Measurements from ENCODE around the gene PDZK1IP1. TPM values are rescaled to one million over a fixed set of nuclear protein-coding genes. Genes with fewer than 3 reads are reported as not detected.

The PDZK1IP1 gene
- total RNA-seq, 1 donor from 2014 or later = not detected

DNA sequence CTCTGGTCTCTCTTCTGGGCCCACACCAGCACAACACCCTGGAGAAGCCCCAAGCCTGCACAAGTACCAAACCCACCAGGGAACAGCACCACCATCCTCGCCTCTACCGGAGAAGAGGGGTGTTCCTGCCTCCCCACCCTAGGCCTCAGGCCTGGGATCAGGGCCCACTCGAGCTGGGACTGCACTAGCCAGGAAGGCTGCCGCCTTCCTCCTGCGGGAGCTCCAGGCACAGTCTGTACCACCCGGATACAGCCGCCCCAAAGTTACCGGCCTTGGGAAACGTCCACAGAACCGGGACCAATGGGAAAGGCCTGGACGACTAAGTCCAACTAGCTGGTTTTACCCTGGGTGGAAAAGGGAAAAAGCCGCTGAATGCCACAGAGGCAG is 38.8 kb upstream of the PDZK1IP1 start:
- H3K9me3 Mint-ChIP-seq = no peaks in the 10 kb centered on the region
- intact Hi-C loops (cut with micrococcal nuclease) = loop anchor here (2.0 to 5.0 kb wide), 2 partner anchors 208 to 736 kb away; no protein-coding TSS in a partner anchor
- H3K4me1 Mint-ChIP-seq (ENCODE audit: low read depth) = peaks cover 20% of the 10 kb centered on the region
- no peak overlapping the region for H3K27ac Mint-ChIP-seq
- no peak for DNase-seq (ENCODE audit: low spot score)
- H3K36me3 Mint-ChIP-seq (ENCODE audit: low read depth) = peaks cover 3% of the 10 kb centered on the region
- no peak overlapping the region for H3K4me3 Mint-ChIP-seq
- peaks cover 74% of the 10 kb centered on the region for H3K27me3 Mint-ChIP-seq (ENCODE audit: insufficient read depth)

DNA sequence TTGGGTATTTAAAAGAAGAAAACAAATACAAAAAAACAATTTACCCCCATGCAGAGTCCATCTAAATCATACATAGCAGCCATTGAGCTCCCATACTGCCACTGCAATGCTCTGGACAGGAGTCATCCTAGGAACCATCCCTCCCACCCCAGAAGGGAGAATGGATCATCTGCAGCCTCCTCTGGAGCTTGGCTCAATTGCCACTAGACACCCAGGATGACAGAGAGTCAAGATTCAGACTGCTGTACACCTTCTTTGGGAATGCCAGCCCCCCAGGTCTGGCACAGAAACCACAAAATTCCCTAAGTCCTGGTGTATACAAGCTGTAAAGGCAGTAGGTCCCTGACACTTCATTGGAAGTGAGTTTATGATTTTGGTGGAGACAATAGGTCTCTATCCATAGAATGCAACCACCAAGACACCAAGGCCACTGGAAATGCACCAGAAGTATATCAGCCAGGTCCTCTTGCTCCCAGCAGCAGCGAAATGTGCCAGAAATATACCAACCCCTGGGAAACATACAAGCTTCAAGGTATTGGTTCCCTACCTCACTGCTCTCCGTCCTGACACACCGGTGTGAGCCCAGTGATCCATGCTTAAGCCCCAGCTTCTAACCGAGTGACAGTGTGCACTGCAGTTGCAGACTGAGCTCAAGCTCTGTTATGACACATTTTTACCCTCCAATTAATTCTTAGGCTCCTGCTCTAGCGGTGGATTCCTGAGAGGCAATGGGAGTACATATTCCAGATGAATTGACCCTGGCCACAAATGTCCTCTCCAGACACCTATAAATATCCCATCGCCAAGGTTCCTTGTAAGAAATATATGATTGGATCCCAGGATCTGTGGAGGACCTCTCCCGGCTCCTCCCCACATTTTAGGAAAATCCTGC is 37.8 kb upstream of the PDZK1IP1 start:
- Mint-ChIP-seq H3K4me1 (ENCODE audit: low read depth) (peaks cover 17% of the 10 kb centered on the region), H3K4me3 (no peak overlapping the region), H3K9me3 (no peaks in the 10 kb centered on the region), H3K36me3 (ENCODE audit: low read depth) (peaks cover 3% of the 10 kb centered on the region), H3K27me3 (ENCODE audit: insufficient read depth) (peaks cover 63% of the 10 kb centered on the region), H3K27ac (no peak overlapping the region)
- DNase-seq (ENCODE audit: low spot score) = no peak
- intact Hi-C loops (cut with micrococcal nuclease) = loop anchor here (2.0 to 5.0 kb wide), 2 partner anchors 209 to 735 kb away; no protein-coding TSS in a partner anchor

DNA sequence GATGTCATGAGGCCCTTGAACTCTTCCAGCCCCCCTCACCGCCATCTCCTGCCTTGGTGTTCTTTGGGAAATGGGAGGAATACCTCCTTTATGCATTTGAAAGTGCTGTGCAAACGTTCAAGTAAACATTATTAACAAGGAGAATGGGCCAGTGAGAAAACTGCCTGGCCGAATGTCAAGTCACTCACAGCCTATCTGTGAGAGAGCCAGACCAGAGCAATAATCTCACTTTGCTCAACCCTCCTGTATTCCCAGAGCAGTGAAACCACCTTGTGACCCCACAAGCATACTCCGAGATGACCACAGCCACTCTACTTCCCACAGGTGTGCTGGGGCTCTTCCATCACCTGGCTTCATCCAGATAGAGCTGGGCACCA is 37.0 kb upstream of the PDZK1IP1 start:
- no peak overlapping the region for H3K27ac Mint-ChIP-seq
- peaks cover 3% of the 10 kb centered on the region for H3K36me3 Mint-ChIP-seq (ENCODE audit: low read depth)
- intact Hi-C loops (cut with micrococcal nuclease) = loop anchor here (5.0 kb wide), 1 partner anchor 735 kb away; no protein-coding TSS in a partner anchor
- no peak for DNase-seq (ENCODE audit: low spot score)
- no peaks in the 10 kb centered on the region for H3K9me3 Mint-ChIP-seq
- H3K27me3 Mint-ChIP-seq (ENCODE audit: insufficient read depth) = peaks cover 57% of the 10 kb centered on the region
- H3K4me1 Mint-ChIP-seq (ENCODE audit: low read depth) = peaks cover 12% of the 10 kb centered on the region
- no peak overlapping the region for H3K4me3 Mint-ChIP-seq

DNA sequence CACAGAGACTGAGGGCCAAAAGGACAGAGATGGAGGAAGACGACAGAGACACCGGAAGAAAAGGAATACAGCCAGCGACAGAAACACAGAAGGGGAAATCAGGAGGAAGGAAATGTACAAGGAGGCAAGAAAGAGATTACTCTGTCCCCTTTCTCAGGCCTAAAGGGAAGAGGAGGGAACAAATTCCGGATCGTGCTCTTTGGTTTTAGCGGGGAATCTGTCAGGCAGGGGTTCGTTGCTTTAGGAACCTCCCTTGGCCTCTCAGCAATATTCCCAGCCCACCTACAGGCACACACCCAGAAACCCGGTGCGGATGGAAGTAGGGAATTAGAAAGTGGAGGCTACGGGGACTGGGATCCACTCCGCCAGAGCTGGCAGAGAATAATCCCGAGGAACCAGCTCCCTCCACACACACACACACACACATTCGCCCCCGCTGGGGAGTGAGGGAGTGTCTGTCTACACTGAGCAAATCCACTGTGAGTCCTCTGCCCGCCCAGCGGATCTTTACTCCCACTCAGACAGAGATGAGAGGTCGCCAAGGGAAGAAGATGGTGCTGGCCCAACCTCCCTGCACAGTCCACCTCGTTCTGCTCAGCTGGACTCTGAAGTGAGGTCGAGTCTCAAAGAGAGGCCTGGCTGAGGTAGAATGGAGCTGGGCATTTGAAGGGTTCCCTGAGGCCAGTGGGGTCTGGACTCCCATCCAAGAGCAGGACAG is 36.4 kb upstream of the PDZK1IP1 start:
- no peak for DNase-seq (ENCODE audit: low spot score)
- Mint-ChIP-seq H3K27me3 (ENCODE audit: insufficient read depth) (peaks cover 52% of the 10 kb centered on the region), H3K36me3 (ENCODE audit: low read depth) (no peaks in the 10 kb centered on the region), H3K4me1 (ENCODE audit: low read depth) (peaks cover 7% of the 10 kb centered on the region), H3K27ac (no peak overlapping the region), H3K4me3 (no peak overlapping the region), H3K9me3 (no peaks in the 10 kb centered on the region)
- intact Hi-C loops (cut with micrococcal nuclease) = loop anchor here (5.0 kb wide), 1 partner anchor 734 kb away; no protein-coding TSS in a partner anchor

DNA sequence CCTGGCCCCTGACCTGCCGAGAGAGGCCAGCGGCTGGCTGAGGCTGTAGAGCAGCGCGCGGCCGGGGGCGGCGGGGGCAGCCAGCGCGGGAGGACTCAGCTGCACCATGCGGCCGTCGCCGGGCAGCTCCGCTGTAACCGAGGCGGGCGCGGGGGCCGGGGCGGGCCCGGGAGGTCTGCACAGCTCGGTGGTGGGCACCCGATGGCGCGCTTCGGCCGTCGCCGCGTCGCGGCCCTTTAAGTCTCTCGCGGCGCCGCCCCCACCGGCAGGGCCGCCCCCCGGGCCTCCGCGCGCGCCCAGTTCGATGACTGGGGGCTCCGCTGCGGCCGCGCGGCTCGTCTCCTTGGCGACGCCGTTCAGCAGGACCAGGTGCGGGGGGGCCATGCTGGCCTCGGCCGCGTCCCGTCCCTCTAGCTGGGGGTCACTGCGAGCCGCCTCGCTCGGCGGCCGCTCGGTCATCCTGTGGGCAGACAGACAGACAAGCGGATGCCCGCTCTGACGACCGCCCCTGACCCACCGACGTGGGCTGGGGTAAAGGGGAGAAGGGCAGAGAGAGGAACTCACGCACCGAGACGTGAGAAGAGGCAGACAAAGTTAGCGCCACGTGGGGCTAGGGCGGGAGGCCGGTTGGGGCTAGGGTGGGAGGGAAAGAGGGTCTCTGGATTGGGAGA is 35.7 kb upstream of the PDZK1IP1 start:
- Mint-ChIP-seq H3K27me3 (ENCODE audit: insufficient read depth) (peaks cover 48% of the 10 kb centered on the region), H3K36me3 (ENCODE audit: low read depth) (no peaks in the 10 kb centered on the region), H3K4me3 (no peak overlapping the region), H3K9me3 (no peaks in the 10 kb centered on the region), H3K27ac (no peak overlapping the region), H3K4me1 (ENCODE audit: low read depth) (peaks cover 6% of the 10 kb centered on the region)
- intact Hi-C loops (cut with micrococcal nuclease) = loop anchor here (5.0 kb wide), 1 partner anchor 733 kb away; no protein-coding TSS in a partner anchor
- no peak for DNase-seq (ENCODE audit: low spot score)

DNA sequence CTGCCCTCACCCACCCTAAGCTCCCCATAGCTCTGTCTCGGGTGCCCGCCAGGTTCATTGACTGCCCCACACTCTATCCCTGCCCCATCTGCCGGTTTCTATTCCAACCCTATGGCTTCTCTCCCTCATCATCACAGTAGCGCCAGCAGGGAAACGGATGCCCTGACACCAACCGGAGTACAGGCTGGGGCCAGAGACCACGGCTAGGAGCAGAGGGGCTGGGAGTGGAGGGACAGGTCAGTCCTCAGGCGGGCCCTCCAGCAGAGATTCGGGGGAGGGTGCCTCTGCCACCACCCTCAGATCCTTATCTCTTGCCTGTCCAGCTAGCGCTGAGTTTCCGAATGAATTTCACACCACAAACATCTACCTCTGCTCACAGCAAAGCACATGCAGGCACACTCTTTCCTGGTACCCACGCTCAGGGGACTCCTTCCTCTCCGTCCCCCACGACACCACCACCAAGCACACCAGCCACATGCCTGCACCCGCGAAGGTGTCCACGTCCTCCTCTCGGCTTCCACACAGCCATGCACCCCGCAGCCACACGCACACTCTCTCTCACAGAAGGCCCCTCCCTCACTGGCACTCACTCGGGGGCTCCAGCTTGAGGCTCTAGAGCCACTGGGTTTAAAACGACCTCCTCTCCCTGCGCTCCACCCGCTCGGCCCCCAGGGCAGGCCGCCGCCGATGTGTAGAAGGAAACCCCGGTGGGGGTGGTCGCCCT is 35.0 kb upstream of the PDZK1IP1 start:
- Mint-ChIP-seq H3K27ac (no peak overlapping the region), H3K36me3 (ENCODE audit: low read depth) (no peaks in the 10 kb centered on the region), H3K4me3 (no peak overlapping the region), H3K4me1 (ENCODE audit: low read depth) (peaks cover 6% of the 10 kb centered on the region), H3K9me3 (no peaks in the 10 kb centered on the region), H3K27me3 (ENCODE audit: insufficient read depth) (peaks cover 40% of the 10 kb centered on the region)
- intact Hi-C loops (cut with micrococcal nuclease) = loop anchor here (5.0 kb wide), 1 partner anchor 733 kb away; no protein-coding TSS in a partner anchor
- DNase-seq (ENCODE audit: low spot score) = no peak

DNA sequence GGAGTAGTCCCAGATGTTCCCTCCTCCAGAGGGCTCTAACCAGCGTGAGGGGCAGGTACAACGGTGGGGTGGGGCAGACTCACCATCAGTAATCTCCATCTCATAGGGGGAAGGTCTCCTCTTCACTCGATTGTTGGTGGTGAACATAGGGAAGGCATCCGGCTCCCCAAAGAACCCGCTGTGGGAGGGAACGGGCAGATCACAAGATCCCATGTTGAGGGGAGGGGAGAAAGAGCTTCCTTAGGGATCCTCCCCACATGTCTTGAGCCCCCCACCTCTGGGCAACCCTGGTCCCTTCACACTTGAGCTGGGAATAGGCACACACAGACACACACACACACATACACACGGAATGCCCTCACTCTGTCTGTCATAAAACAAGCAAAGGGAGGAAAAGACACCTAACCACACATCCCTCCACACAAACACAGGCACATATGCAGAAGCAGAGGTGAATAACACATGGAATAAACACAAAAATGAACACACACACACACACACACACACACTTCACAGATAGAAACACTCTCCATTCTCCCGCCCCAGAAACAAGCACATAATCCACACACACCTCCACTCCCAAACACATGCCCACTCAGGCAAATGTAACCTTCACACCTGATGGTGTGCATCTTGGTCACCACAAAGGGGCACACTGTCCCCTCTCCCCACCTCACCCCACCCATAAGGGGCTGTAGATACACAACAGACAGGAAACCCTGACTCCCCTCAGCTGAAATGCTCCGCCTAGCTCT is 34.3 kb upstream of the PDZK1IP1 start:
- H3K27ac Mint-ChIP-seq = no peak overlapping the region

DNA sequence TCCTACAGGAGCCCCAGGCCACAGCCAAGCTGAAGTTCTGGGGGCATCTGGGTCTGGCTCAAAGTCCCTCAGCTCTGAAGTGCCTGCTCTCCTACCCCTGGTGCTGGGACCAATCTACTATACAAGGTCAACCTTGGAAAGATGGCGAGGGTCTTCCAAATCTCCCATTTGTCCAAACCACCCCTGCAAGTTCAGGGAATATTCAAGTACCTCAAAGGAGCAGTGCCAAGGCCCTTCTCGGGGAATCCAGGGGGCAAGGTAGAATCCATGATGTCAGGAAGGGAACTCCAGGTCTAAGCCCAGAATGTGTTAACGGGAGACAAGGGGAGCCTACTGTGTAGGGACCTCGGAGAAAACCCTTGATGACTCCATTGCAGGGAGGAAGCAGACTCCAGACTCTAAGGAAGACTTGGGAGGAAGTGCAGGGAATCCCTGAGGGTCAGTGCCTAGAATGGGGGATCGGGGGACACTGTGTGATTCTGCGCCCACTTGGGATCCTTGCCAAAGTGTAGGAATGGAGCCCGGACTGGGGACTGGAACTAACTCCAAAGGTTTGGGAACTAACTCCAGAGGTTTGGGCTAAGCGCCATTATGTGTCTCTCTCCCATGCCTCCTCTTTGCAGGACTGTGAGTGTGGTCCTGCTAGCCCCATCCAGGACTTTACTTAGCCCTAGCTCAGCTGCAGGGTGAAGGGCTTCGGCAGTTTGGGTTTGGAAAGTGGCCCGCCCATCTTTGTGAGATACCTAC is 33.5 kb upstream of the PDZK1IP1 start:
- H3K27me3 Mint-ChIP-seq (ENCODE audit: insufficient read depth) = peaks cover 28% of the 10 kb centered on the region
- no peak for DNase-seq (ENCODE audit: low spot score)
- H3K4me1 Mint-ChIP-seq (ENCODE audit: low read depth) = peaks cover 6% of the 10 kb centered on the region
- no peak overlapping the region for H3K4me3 Mint-ChIP-seq
- intact Hi-C loops (cut with micrococcal nuclease) = no loop called here
- H3K27ac Mint-ChIP-seq = no peak overlapping the region
- H3K36me3 Mint-ChIP-seq (ENCODE audit: low read depth) = no peaks in the 10 kb centered on the region
- H3K9me3 Mint-ChIP-seq = no peaks in the 10 kb centered on the region

More for the DNA sequence above, 34.3 kb upstream of the PDZK1IP1 start:
- intact Hi-C loops (cut with micrococcal nuclease) = no loop called here
- Mint-ChIP-seq H3K27me3 (ENCODE audit: insufficient read depth) (peaks cover 33% of the 10 kb centered on the region), H3K36me3 (ENCODE audit: low read depth) (no peaks in the 10 kb centered on the region), H3K4me3 (no peak overlapping the region), H3K4me1 (ENCODE audit: low read depth) (peaks cover 6% of the 10 kb centered on the region), H3K9me3 (no peaks in the 10 kb centered on the region)
- no peak for DNase-seq (ENCODE audit: low spot score)

DNA sequence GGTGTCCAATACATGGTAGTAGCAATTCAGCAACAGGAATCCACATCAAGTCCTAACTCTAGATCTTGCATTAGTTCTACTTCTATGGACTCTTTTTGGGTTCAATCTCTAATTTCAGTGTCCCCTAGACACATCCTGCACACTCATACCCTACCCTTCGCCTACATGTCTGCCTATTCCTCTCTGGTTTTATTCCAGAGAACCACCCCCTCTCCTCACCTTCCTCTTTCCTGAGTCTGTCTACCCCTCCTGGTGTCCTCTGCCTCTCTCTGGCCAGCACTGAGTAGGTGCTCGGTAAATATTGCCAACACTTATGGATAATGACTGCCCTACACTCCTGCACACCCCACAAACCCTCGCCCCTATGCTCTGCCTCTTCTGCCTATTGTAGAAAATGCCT is 32.6 kb upstream of the PDZK1IP1 start:
- no peaks in the 10 kb centered on the region for H3K36me3 Mint-ChIP-seq (ENCODE audit: low read depth)
- H3K4me3 Mint-ChIP-seq = no peak overlapping the region
- DNase-seq (ENCODE audit: low spot score) = no peak
- H3K9me3 Mint-ChIP-seq = no peaks in the 10 kb centered on the region
- H3K27me3 Mint-ChIP-seq (ENCODE audit: insufficient read depth) = peaks cover 19% of the 10 kb centered on the region
- intact Hi-C loops (cut with micrococcal nuclease) = no loop called here
- no peak overlapping the region for H3K27ac Mint-ChIP-seq
- peaks cover 6% of the 10 kb centered on the region for H3K4me1 Mint-ChIP-seq (ENCODE audit: low read depth)

DNA sequence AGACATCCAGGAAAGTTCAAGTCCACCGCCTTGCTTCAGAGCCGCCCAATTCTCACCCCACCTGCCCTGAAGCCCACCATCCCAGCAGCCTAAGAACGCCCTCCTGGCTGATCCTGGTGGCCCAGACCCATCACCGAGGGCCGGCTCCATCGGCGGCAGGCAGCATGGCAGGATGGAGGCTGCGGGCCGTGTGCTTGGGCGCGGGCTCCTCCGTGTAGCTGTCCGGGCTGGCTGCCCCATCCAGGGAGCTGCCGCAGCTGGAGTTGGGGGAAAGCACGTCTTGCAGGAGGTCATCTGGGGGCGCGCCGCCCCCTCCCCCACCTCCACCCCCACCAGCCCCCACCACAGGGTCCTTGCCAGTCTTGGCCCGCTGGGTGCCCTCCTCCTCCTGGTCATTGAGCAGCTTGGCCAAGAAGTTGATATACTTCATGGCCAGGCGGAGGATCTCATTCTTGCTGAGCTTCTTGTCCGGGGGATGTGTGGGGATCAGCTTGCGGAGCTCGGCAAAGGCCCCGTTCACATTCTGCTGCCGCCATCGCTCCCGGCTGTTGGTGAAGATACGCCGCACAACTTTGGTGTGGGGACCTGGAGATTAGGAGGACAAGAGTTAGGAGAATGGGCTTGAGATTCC is 29.9 kb upstream of the PDZK1IP1 start:
- no peaks in the 10 kb centered on the region for H3K9me3 Mint-ChIP-seq
- H3K4me1 Mint-ChIP-seq (ENCODE audit: low read depth) = no peaks in the 10 kb centered on the region
- peaks cover 2% of the 10 kb centered on the region for H3K27me3 Mint-ChIP-seq (ENCODE audit: insufficient read depth)
- intact Hi-C loops (cut with micrococcal nuclease) = no loop called here
- no peaks in the 10 kb centered on the region for H3K36me3 Mint-ChIP-seq (ENCODE audit: low read depth)
- no peak overlapping the region for H3K27ac Mint-ChIP-seq
- no peak overlapping the region for H3K4me3 Mint-ChIP-seq
- DNase-seq (ENCODE audit: low spot score) = no peak

DNA sequence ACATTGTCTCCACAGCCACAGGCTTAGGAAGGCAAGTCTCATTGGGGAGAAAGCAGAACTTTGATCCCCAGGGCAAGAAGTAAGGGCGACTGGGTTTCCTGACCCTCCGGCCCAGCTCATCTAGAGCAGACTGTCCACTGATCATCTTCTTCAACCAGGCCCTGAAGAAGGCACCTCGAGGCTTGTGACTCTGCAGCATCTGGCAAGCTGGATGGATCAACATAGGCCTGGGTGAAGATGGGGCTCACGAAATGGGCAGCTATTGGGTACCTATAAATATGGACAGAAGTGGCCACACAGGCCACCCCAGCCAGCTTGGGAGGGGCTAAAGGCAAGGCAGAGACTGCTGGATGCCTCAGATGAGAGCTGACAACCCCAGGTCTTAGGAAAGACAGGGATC is 29.2 kb upstream of the PDZK1IP1 start:
- no peaks in the 10 kb centered on the region for H3K36me3 Mint-ChIP-seq (ENCODE audit: low read depth)
- H3K27me3 Mint-ChIP-seq (ENCODE audit: insufficient read depth) = peaks cover 2% of the 10 kb centered on the region
- intact Hi-C loops (cut with micrococcal nuclease) = no loop called here
- no peak overlapping the region for H3K4me3 Mint-ChIP-seq
- no peaks in the 10 kb centered on the region for H3K4me1 Mint-ChIP-seq (ENCODE audit: low read depth)
- DNase-seq (ENCODE audit: low spot score) = no peak
- H3K9me3 Mint-ChIP-seq = no peaks in the 10 kb centered on the region
- H3K27ac Mint-ChIP-seq = no peak overlapping the region
